Anterior cingulate cortex (tissue), 58 donors: ENCODE data around the gene CLNS1A.
"Not testable (repeated sequence)": the region's sequence is repeated elsewhere in the genome, so short reads cannot be mapped to it uniquely, and the experiment has no call there.

Experiments used
- DNase-seq, 58 donors: peaks; one replicate each; lab custom pipeline; 2025; lab: John Stamatoyannopoulos, UW

The CLNS1A gene

GRCh38 chr11:77630157-77630710 lies 7.4 kb downstream of the CLNS1A start:
- no peak for DNase-seq

- DNase-seq, result peak in 2 of 58 donors; percentile 18 to 46
Observed at GRCh38 chr11:77619576-77620198, 17.9 kb downstream of the CLNS1A start.

GRCh38 chr11:77617892-77618291 lies 19.7 kb downstream of the CLNS1A start:
- DNase-seq, result no peak

- no peak for DNase-seq
Observed at GRCh38 chr11:77611921-77612320, 25.7 kb downstream of the CLNS1A start.

- DNase-seq, result no peak
Observed at GRCh38 chr11:77609234-77609633, 28.4 kb downstream of the CLNS1A start.

- DNase-seq, result no peak
Observed at GRCh38 chr11:77604281-77604680, 33.3 kb downstream of the CLNS1A start.

- DNase-seq, result peak in 3 of 58 donors; percentile 7 to 17 (median 14)
Observed at GRCh38 chr11:77602381-77603088, 35.1 kb downstream of the CLNS1A start.

- no peak for DNase-seq
Observed at GRCh38 chr11:77598195-77598594, 39.4 kb downstream of the CLNS1A start.

GRCh38 chr11:77596626-77597025 lies 41.0 kb downstream of the CLNS1A start:
- no peak for DNase-seq

GRCh38 chr11:77593883-77594282 lies 43.7 kb downstream of the CLNS1A start:
- DNase-seq, result no peak

GRCh38 chr11:77592727-77593126 lies 44.9 kb downstream of the CLNS1A start:
- no peak for DNase-seq

- DNase-seq, result peak in 56 of 58 donors; percentile 26 to 85 (median 64)
Observed at GRCh38 chr11:77590194-77590782, 47.3 kb downstream of the CLNS1A start.

- DNase-seq, result peak; percentile 22 to 91 (median 80)
Observed at GRCh38 chr11:77589521-77590193, 47.9 kb downstream of the CLNS1A start, which contains the start of gene AQP11. TSS of gene AQP11 (plus strand) at chr11:77589953. CDS start at chr11:77589993, 40 bp downstream.

- DNase-seq, result no peak
Observed at GRCh38 chr11:77589181-77589520, 48.4 kb downstream of the CLNS1A start.

GRCh38 chr11:77580712-77581337 lies 56.8 kb downstream of the CLNS1A start:
- no peak for DNase-seq

- not testable (repeated sequence) for DNase-seq
Observed at GRCh38 chr11:77575428-77575827, 62.2 kb downstream of the CLNS1A start.

GRCh38 chr11:77570896-77571295 lies 66.7 kb downstream of the CLNS1A start:
- DNase-seq, result not testable (repeated sequence)

GRCh38 chr11:77569676-77570070 lies 67.9 kb downstream of the CLNS1A start:
- DNase-seq, result no peak

- no peak for DNase-seq
Observed at GRCh38 chr11:77568916-77569675, 68.5 kb downstream of the CLNS1A start.

GRCh38 chr11:77568306-77568705 lies 69.3 kb downstream of the CLNS1A start:
- DNase-seq, result no peak
